Stomach smooth muscle (tissue), 2 donors: ENCODE measurements around the gene APBB2.

Experiments used
- H3K27ac ChIP-seq: one replicate; pipeline ENCODE4 v1.7.0; 2013; ENCODE audit warnings: mild to moderate bottlenecking, low read length, inconsistent platforms
- H3K27me3 ChIP-seq, 2 donors: one replicate each; pipeline ENCODE4 v1.7.0; 2013; ENCODE audit warnings: low read length in 2 of 2; ENCODE audit not compliant: insufficient read depth in 2 of 2, control insufficient read depth in 1 of 2
- H3K36me3 ChIP-seq, 2 donors: one replicate each; pipeline ENCODE4 v1.7.0; 2013; ENCODE audit warnings: low read length in 2 of 2; ENCODE audit not compliant: control insufficient read depth in 2 of 2, insufficient read depth in 2 of 2
- H3K4me1 ChIP-seq: one replicate; pipeline ENCODE4 v1.7.0; 2013; ENCODE audit warnings: low read length; ENCODE audit not compliant: control insufficient read depth, insufficient read depth
- H3K4me3 ChIP-seq, 2 donors: one replicate each; pipeline ENCODE4 v1.7.0; 2013; ENCODE audit warnings: low read length in 2 of 2
- H3K9ac ChIP-seq, 2 donors: one replicate each; pipeline ENCODE4 v1.7.0; 2013; ENCODE audit warnings: low read length in 2 of 2, mild to moderate bottlenecking in 1 of 2
- H3K9me3 ChIP-seq, 2 donors: one replicate each; pipeline ENCODE4 v1.7.0; 2013; ENCODE audit warnings: low read length in 2 of 2; ENCODE audit not compliant: control insufficient read depth in 2 of 2
- donor health status: healthy.
- donor health status: Pancreatic carcinoma.

Gene APBB2

DNA sequence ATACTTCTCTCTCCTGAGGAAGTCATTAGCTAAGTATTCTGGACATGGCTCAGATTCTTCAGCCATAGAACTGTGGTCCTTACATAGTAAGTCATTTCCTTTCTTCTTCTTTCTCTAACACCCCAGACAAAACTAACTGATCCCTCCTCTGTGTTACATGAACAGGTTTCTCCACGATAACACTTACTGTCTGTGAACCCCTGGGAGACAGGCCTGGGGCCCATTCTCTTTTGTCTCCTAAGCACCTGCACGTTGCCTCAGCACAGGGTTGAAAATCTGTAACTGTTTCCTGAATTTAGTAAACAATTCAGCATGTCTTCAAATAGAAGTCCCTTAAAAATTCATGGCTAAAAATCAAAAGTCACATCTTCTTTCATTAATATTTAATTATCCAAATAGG is 24.7 kb downstream of the APBB2 start:
- Histone ChIP-seq H3K36me3 (no peaks in the 10 kb centered on the region), H3K27ac (no peak overlapping the region), H3K9me3 (no peaks in the 10 kb centered on the region), H3K9ac (no peak overlapping the region), H3K27me3 (no peaks in the 10 kb centered on the region), H3K4me3 (no peak overlapping the region), H3K4me1 (no peaks in the 10 kb centered on the region)

DNA sequence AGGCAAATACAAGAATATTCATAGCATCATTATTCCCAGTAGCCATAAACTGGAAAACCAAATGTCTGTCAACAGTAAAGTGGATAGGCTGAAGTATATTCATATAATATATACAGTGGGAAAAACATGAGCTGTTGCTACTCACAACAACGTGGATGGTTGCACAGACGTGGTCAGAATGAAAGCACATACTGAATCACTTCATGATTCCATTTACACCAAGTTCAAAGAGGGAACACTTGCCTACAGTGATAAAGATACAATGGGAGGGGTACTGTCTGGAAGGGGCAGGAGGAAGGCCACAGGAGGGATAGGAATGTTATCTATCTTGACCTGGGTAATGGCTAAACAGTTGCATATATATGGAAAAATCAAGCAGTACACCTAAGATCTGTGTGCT is 25.3 kb downstream of the APBB2 start:
- no peaks in the 10 kb centered on the region for H3K36me3 ChIP-seq
- H3K27me3 ChIP-seq, result no peaks in the 10 kb centered on the region
- no peak overlapping the region for H3K9ac ChIP-seq
- H3K9me3 ChIP-seq, result no peaks in the 10 kb centered on the region
- no peaks in the 10 kb centered on the region for H3K4me1 ChIP-seq
- H3K27ac ChIP-seq, result no peak overlapping the region
- H3K4me3 ChIP-seq, result no peak overlapping the region

DNA sequence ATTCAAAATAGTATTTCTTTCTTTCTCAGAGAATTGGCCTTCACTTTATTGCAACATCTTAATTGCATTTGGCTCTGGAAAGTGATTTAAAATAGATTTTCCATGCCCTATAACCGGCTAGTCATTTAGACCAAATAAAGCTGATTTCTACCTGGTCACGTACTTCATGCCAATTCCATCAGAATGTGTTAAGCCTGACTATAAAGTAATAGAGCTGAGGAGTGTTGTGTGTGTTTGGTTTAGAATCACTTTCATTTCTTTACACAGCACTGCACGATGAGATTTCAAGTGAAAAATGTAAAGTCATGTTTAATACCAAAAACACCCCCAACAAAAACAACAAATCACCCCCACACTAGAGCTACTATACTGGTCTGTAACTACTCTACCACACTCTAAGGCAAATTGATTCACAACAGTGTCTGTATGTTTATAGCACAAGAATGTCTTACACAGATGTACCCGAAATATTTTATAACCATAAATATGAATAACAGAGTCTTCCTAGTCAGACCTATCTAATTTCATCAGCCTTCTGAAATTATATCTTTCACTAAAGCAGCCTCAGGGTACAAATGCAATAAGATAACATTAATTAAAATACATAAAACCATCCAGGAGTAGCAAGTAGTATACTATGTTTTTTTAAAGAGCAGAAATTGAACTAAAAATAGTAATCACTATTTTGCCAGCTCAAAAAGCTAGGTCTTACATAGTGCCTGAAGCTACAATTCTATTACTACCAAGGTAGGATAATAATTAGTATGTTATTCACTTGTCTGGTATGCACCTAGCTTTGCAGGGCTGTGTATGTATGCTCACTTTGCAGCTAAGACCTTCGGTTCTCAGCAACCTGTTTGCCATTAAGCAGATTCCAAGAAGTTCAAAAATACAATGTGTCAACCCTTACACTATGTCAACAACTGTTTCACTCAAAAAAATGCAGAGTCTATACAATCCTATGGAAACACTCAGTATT is 28.4 kb downstream of the APBB2 start:
- Histone ChIP-seq H3K27me3 (no peaks in the 10 kb centered on the region), H3K36me3 (no peaks in the 10 kb centered on the region), H3K9me3 (no peaks in the 10 kb centered on the region), H3K9ac (no peak overlapping the region), H3K4me1 (no peaks in the 10 kb centered on the region), H3K4me3 (peak overlapping the region in 1 of 2 donors; percentile 47), H3K27ac (no peak overlapping the region)

DNA sequence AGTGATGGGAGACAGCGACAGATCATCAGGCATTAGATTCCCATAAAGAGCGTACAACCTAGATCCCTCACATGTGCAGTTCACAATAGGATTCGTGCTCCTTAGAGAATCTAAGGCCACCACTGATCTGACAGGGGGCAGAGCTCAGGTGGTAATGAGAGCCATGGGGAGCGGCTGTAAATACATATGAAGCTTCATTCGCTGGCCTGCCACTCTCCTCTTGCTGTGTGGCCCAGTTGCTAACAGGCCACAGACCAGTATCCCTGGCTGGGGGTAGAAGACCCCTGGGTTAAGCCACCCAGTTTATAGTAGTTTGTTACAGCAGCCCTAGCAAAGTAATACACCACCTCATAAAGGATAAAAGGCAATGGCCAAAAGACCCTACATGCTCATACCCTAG is 30.3 kb downstream of the APBB2 start:
- Histone ChIP-seq H3K36me3 (no peaks in the 10 kb centered on the region), H3K27ac (no peak overlapping the region), H3K9ac (no peak overlapping the region), H3K9me3 (no peaks in the 10 kb centered on the region), H3K4me3 (no peak overlapping the region), H3K27me3 (no peaks in the 10 kb centered on the region), H3K4me1 (peaks cover 3% of the 10 kb centered on the region)

DNA sequence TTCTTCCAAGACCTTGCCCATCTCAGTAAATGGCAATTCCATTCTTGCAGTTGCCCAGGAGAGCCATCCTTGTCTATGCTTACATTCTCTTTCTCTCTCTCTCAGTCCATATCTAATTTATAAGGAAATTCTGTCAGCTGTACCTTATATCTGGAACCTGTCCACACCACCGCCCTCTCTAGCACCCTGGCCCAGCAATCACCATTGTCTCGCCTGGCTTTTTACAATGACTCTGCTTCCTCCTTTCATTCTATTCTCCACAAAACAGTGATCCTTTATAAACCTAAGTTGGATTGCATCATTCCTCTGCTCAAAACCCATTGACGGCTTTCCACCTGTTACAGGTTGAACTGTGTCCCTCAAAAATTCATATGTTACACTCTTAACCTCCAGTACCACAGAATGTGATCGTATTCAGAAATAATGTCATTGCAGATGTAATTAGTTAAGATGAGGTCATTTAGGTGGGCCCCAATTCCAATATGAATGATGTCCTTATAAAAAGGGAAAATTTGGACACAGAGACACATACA is 31.3 kb downstream of the APBB2 start:
- Histone ChIP-seq H3K4me1 (peaks cover 13% of the 10 kb centered on the region), H3K36me3 (no peaks in the 10 kb centered on the region), H3K9me3 (no peaks in the 10 kb centered on the region), H3K4me3 (no peak overlapping the region), H3K9ac (no peak overlapping the region), H3K27ac (no peak overlapping the region), H3K27me3 (no peaks in the 10 kb centered on the region)

DNA sequence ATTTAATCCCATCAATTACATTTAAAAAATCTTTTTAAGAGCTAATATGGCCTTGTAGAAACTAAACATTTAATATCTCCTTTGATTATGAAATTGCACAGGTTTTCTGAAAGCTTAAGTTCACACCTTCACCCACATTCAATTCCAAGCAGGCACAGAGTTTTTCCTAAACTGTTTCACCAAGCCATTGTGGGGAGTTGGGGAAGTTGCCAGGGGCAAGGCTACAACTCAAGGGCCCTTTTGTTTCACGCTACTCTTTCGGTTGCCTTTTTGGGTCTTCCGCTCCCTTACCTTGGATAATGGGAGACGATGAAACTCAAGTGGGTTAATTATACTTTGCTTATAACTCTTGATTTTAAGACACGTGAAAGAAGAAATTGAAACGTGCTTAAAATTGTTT is 33.3 kb downstream of the APBB2 start:
- Histone ChIP-seq H3K4me1 (peaks cover 17% of the 10 kb centered on the region), H3K27me3 (no peaks in the 10 kb centered on the region), H3K27ac (no peak overlapping the region), H3K4me3 (no peak overlapping the region), H3K9ac (no peak overlapping the region), H3K9me3 (no peaks in the 10 kb centered on the region), H3K36me3 (no peaks in the 10 kb centered on the region)

DNA sequence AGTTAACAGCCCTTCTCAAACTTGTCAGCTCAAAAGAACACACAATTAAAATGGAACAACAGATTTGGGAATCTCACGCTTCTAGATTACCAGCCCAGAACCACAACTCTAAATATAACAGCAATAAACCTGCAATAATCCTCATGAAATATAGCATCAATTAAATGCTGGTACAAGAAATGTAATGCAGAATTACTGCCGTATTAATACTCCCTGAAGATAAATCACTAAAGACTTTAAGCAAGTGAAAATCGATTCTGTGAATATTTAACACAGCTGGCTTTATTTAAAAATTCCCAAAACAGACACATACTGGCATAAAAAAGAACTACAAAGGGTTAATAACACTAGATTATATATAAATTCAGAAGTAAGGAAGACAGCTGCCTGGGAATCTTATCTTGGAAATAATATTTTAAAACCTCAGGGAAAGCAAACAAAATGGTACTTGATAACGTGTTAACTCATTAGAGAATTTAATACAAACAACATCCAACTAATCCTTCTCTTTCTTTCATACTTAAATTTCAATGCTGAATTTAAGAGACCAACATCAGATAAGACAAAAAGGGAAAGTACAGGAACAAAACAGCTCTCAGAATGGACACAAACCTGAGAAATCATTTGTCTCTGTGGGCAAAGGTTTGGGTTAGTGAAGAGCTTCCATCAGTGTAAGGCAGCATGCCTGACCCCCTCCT is 34.7 kb downstream of the APBB2 start:
- no peaks in the 10 kb centered on the region for H3K36me3 ChIP-seq

DNA sequence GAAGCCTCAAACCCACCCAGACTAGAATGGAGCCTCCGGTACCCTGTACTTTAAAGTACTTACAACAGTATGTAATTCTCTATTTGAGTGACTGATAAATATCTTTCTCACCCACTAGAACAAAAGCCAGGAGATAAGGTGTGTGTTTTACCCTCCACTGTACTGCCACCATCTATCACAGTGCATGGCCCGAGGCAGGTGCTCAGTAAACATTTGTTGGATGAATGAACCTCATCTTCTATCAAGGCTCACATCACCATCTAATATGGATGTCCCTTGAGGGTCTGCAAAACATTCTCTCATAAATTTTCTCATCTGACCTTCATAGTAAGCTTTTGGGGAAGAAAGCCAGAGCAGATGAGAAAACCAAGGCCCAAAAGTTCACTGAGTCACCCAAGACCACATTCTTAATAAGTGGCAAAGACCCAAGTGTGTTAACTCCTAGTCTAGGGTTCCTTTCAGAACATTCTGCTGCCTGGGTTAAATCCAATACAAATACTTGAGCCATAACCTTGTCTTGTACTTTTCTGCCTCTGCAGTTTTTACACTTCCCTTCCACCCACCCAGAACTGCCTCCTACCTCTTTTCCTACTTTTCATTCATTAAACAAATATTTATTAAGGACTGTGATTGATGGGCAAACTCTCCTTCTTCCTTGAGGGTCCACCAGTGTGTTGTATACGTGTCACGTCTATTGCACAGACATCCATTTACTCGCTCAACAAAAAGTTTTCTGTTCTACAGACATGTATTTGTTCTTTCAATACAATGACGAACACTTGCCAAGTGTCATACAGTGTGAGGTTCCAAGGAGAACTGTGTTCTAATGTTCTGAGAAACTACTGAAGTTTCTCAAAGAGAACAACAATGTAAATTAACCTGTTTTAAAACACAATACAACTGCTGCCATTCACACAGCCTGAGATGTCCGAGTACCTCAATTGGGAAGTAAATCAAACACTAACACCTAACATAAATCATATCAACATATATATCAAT is 35.7 kb downstream of the APBB2 start:
- H3K9ac ChIP-seq, result no peak overlapping the region

More for the DNA sequence above, 34.7 kb downstream of the APBB2 start:
- H3K27me3 ChIP-seq, result no peaks in the 10 kb centered on the region
- H3K27ac ChIP-seq, result no peak overlapping the region
- H3K4me1 ChIP-seq, result peaks cover 17% of the 10 kb centered on the region
- no peak overlapping the region for H3K9ac ChIP-seq
- H3K9me3 ChIP-seq, result no peaks in the 10 kb centered on the region
- H3K4me3 ChIP-seq, result no peak overlapping the region

DNA sequence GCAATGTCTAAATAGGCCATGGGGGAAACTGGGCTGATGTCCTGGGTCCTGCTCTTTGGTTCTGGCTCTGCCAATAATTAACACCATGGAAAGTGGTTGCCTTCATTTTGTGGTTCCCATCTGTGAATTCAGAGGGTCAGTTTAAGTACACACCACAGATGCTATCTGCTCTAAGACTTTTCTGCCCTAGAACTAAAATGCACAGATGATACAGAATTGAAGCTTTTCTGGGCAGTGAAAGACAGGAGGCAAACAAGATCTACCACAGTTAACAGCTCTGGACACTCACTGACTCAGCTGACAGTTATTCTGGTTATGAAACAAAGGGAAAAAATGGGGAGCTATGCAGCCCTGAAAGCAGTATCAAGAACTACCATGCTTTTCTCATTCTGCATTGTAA is 37.3 kb downstream of the APBB2 start:
- H3K9me3 ChIP-seq, result no peaks in the 10 kb centered on the region
- no peaks in the 10 kb centered on the region for H3K36me3 ChIP-seq
- H3K9ac ChIP-seq, result no peak overlapping the region
- H3K27ac ChIP-seq, result no peak overlapping the region
- no peak overlapping the region for H3K4me3 ChIP-seq
- peaks cover 17% of the 10 kb centered on the region for H3K4me1 ChIP-seq
- no peaks in the 10 kb centered on the region for H3K27me3 ChIP-seq

More for the DNA sequence above, 35.7 kb downstream of the APBB2 start:
- Histone ChIP-seq H3K27ac (no peak overlapping the region), H3K4me1 (peaks cover 17% of the 10 kb centered on the region), H3K27me3 (no peaks in the 10 kb centered on the region), H3K4me3 (no peak overlapping the region), H3K9me3 (no peaks in the 10 kb centered on the region), H3K36me3 (no peaks in the 10 kb centered on the region)

DNA sequence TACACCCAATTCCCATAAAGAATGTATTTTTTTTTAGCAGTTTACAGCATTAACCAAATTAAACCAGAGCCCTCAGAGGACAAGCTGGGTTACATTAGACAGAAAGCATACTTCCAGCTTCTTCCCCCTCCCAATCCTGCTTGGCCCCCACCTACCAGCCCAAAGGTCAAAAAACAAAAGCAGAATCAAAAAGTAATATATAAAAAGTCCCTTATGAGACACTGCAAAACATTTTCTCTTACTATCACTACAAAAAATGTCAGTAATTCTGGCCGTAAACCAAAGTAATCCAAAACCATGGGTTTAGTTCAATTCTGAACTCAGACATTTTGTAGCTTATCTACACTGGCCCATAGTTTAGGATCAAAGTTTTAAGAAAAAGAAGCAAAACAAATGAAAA is 38.0 kb downstream of the APBB2 start:
- Histone ChIP-seq H3K9me3 (no peaks in the 10 kb centered on the region), H3K9ac (no peak overlapping the region), H3K36me3 (no peaks in the 10 kb centered on the region), H3K27me3 (no peaks in the 10 kb centered on the region), H3K4me3 (no peak overlapping the region), H3K4me1 (peaks cover 17% of the 10 kb centered on the region), H3K27ac (no peak overlapping the region)
